Keratinocyte (primary cell): Measurements from ENCODE around the gene PBX4. TPM values are rescaled to one million over a fixed set of nuclear protein-coding genes. Genes with fewer than 3 reads are reported as not detected.

Experiments
- DNase-seq: peaks from one replicate; pipeline ENCODE4 v3.0.0-alpha.2; 2011; ENCODE audit warnings: low read depth, missing footprints, low spot score
- FAIRE-seq: peaks from 2 replicates; lab custom pipeline; 2011; peaks lifted over from hg19 to GRCh38; lab: Jason Lieb, UNC
- H2AFZ ChIP-seq: 2 replicates; pipeline ENCODE4 v1.6.0; 2012; ENCODE audit warnings: low read length, control low read depth, inconsistent platforms; ENCODE audit not compliant: control insufficient read depth
- H3K27ac ChIP-seq: 2 replicates; pipeline ENCODE4 v1.5.1; 2011; ENCODE audit warnings: low read length; ENCODE audit not compliant: control insufficient read depth, insufficient read depth
- H3K27me3 ChIP-seq: 3 replicates; pipeline ENCODE4 v1.6.0; 2011; ENCODE audit warnings: low read length; ENCODE audit not compliant: control insufficient read depth, insufficient read depth; ENCODE audit errors: extremely low read depth
- H3K36me3 ChIP-seq, 2 experiments: 2 replicates in 1 of 2; 3 replicates in 1 of 2; pipeline ENCODE4 v1.5.1; 2011; ENCODE audit warnings: low read length in 2 of 2, mild to moderate bottlenecking in 1 of 2; ENCODE audit not compliant: control insufficient read depth in 2 of 2, insufficient read depth in 2 of 2; ENCODE audit errors: extremely low read depth in 1 of 2
- H3K4me1 ChIP-seq: 3 replicates; pipeline ENCODE4 v1.5.1; 2011; ENCODE audit warnings: low read length; ENCODE audit not compliant: control insufficient read depth, insufficient read depth; ENCODE audit errors: extremely low read depth
- H3K4me2 ChIP-seq: 3 replicates; pipeline ENCODE4 v1.6.0; 2011; ENCODE audit warnings: low read depth, low read length; ENCODE audit not compliant: control insufficient read depth, insufficient read depth; ENCODE audit errors: extremely low read depth
- H3K4me3 ChIP-seq, 3 experiments: fragments of 200-600 bp in 1 of 3; sonication (generic) in 1 of 3; 2 replicates in 2 of 3; 3 replicates in 1 of 3; pipeline ENCODE4 v1.5.1; 2011 to 2016; ENCODE audit warnings: low read length in 3 of 3, mild to moderate bottlenecking in 3 of 3, control low read depth in 2 of 3, inconsistent platforms in 1 of 3, low read depth in 1 of 3, mixed read lengths in 1 of 3, mixed run types in 1 of 3, moderate library complexity in 1 of 3; ENCODE audit not compliant: control insufficient read depth in 2 of 3, insufficient read depth in 2 of 3; ENCODE audit errors: extremely low read depth in 1 of 3
- H3K79me2 ChIP-seq: 2 replicates; pipeline ENCODE4 v1.6.0; 2012; ENCODE audit warnings: low read length; ENCODE audit not compliant: control insufficient read depth, insufficient read depth
- H3K9ac ChIP-seq: 3 replicates; pipeline ENCODE4 v1.6.0; 2011; ENCODE audit warnings: low read length; ENCODE audit not compliant: control insufficient read depth, insufficient read depth; ENCODE audit errors: extremely low read depth
- H3K9me1 ChIP-seq: 3 replicates; pipeline ENCODE4 v1.6.0; 2011; ENCODE audit warnings: low read length; ENCODE audit not compliant: control insufficient read depth, insufficient read depth; ENCODE audit errors: extremely low read depth
- H3K9me3 ChIP-seq: 2 replicates; pipeline ENCODE4 v1.5.1; 2012; ENCODE audit warnings: low read depth, low read length; ENCODE audit not compliant: control insufficient read depth
- H4K20me1 ChIP-seq: 3 replicates; pipeline ENCODE4 v1.6.0; 2011; ENCODE audit warnings: low read length; ENCODE audit not compliant: control insufficient read depth, insufficient read depth; ENCODE audit errors: extremely low read depth
- EZH2 ChIP-seq: IDR thresholded peaks from one replicate; pipeline ENCODE4 v1.6.1; 2012; ENCODE audit warnings: inconsistent platforms, mild to moderate bottlenecking, low read length, moderate library complexity
- dilution Hi-C: fragments of 300-500 bp; cut with MboI; formaldehyde crosslinking; loops from one replicate; pipeline ENCODE4 v1.7.0; 2020; ENCODE audit warnings: low sequenced_read_pairs; ENCODE audit not compliant: extremely low pct_ligation_motif_present
- polyA plus RNA-seq, 5 experiments: library from polyadenylated mRNA; depleted of rRNA in 3 of 5; stranded (reverse) in 3 of 5; stranded (forward) in 1 of 5; unstranded in 1 of 5; fragments of >200 nt; gene quantifications; 1 replicate in 1 of 5; 2 replicates in 3 of 5; 3 replicates in 1 of 5; pipeline versions ENCODE4 v1.2.1 to v1.2.3, GENCODE V29; 2011 to 2012; ENCODE audit warnings: missing spikeins in 2 of 5, low read depth in 1 of 5, low replicate concordance in 1 of 5
- TF ChIP-seq, protein P1 (sequence below), 3 experiments: IDR thresholded peaks in 1 of 3; conservative IDR thresholded peaks in 1 of 3; optimal IDR thresholded peaks in 1 of 3; 2 replicates in 2 of 3; 3 replicates in 1 of 3; pipeline versions ENCODE3 to v1.5.1; 2011; ENCODE audit warnings: low read length in 3 of 3, mild to moderate bottlenecking in 3 of 3, moderate library complexity in 2 of 3, control low read depth in 1 of 3, inconsistent platforms in 1 of 3; ENCODE audit not compliant: insufficient read depth in 2 of 3; ENCODE audit errors: extremely low read depth in 1 of 3

Gene PBX4
- polyA plus RNA-seq, 1 donor (not counting 4 experiments of a cell fraction or from before 2014, with no cell fraction given), result 1.7 TPM

DNA sequence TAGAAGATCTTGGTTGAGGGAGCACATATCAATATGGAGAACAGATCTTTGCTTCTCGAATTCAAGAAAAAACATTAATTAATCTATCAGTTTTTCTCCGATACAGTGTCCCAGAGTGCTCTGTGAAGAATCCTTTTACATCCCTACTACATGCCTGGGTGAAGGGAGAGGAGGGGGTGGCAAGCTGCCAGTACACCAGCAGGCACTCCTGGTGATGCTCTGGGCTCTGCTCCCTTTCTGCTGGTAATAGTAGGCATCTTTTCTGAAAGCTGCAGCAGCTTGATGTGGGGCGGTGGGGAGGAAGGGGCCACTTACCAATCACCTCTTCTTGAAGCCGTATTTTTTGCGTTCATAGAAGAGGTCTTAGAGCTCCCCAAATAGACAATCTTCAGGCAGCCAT is 30.7 kb downstream of the PBX4 start:
- Histone ChIP-seq H3K27ac (no peak overlapping the region), H3K36me3 (no peaks in the 10 kb centered on the region), H3K4me2 (no peak overlapping the region), H3K9ac (no peak overlapping the region), H3K4me1 (peaks cover 15% of the 10 kb centered on the region), H3K79me2 (no peaks in the 10 kb centered on the region), H3K9me1 (no peaks in the 10 kb centered on the region), H3K9me3 (no peaks in the 10 kb centered on the region), H3K4me3 (no peak overlapping the region), H2AFZ (no peak overlapping the region), H4K20me1 (no peaks in the 10 kb centered on the region), H3K27me3 (no peaks in the 10 kb centered on the region)
- dilution Hi-C loops, result no loop called here
- DNase-seq (no peak), FAIRE-seq (no peak)
- TF ChIP-seq EZH2, result no peak
- TF ChIP-seq, protein P1, sequence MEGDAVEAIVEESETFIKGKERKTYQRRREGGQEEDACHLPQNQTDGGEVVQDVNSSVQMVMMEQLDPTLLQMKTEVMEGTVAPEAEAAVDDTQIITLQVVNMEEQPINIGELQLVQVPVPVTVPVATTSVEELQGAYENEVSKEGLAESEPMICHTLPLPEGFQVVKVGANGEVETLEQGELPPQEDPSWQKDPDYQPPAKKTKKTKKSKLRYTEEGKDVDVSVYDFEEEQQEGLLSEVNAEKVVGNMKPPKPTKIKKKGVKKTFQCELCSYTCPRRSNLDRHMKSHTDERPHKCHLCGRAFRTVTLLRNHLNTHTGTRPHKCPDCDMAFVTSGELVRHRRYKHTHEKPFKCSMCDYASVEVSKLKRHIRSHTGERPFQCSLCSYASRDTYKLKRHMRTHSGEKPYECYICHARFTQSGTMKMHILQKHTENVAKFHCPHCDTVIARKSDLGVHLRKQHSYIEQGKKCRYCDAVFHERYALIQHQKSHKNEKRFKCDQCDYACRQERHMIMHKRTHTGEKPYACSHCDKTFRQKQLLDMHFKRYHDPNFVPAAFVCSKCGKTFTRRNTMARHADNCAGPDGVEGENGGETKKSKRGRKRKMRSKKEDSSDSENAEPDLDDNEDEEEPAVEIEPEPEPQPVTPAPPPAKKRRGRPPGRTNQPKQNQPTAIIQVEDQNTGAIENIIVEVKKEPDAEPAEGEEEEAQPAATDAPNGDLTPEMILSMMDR (optimal IDR thresholded peaks at IDR 0.05 in 1 of 3, IDR thresholded peaks at IDR 0.05 in 1 of 3, conservative IDR thresholded peaks at IDR 0.05 in 1 of 3; ENCODE audit: extremely low read depth in 1 of 3, insufficient read depth in 2 of 3, low read length in 3 of 3), result no peak

DNA sequence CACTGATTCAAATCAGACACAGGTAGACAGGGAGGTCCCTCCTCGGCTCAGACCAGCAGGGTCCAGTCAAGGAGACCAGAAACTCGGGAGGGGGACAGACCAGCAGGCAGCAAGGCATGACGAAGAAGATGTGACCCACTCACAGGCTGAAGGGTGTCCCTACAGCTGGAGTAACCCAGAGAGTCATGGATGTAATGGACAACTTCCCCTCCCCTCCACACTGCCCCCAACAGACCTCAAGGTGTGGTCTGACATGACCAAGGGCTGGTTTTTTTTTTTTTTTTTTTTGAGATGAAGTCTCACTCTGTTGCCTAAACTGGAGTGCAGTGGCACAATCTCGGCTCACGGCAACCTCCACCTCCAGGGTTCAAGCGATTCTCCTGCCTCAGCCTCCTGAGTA is 34.1 kb downstream of the PBX4 start:
- no peak overlapping the region for H3K9ac ChIP-seq
- no peak overlapping the region for H2AFZ ChIP-seq
- no peaks in the 10 kb centered on the region for H3K27me3 ChIP-seq
- DNase-seq (no peak), FAIRE-seq (no peak)
- no peak for TF ChIP-seq EZH2
- TF ChIP-seq, protein P1 (optimal IDR thresholded peaks at IDR 0.05 in 1 of 3, IDR thresholded peaks at IDR 0.05 in 1 of 3, conservative IDR thresholded peaks at IDR 0.05 in 1 of 3; ENCODE audit: extremely low read depth in 1 of 3, insufficient read depth in 2 of 3, low read length in 3 of 3), result no peak
- no peaks in the 10 kb centered on the region for H3K4me1 ChIP-seq
- no peak overlapping the region for H3K27ac ChIP-seq
- H3K9me3 ChIP-seq, result no peaks in the 10 kb centered on the region
- no peaks in the 10 kb centered on the region for H3K36me3 ChIP-seq
- H3K4me2 ChIP-seq, result no peak overlapping the region
- no peaks in the 10 kb centered on the region for H4K20me1 ChIP-seq
- H3K9me1 ChIP-seq, result no peaks in the 10 kb centered on the region
- dilution Hi-C loops, result no loop called here
- no peak overlapping the region for H3K4me3 ChIP-seq
- no peaks in the 10 kb centered on the region for H3K79me2 ChIP-seq
